HG03097 (cell line): ENCODE measurements around the gene FBN2.
"Not testable (repeated sequence)": the region's sequence is repeated elsewhere in the genome, so short reads cannot be mapped to it uniquely, and the experiment has no call there.

Experiments
- ATAC-seq: cut with Tn5 transposase; IDR thresholded peaks from one replicate; pipeline ENCODE4 v1.9.1; 2021; ENCODE audit not compliant: unreplicated experiment, low FRiP score

The FBN2 gene

GRCh38 chr5:128483738-128484137 is 54.3 kb downstream of the FBN2 start:
- ATAC-seq, result no peak

- no peak for ATAC-seq
These were observed 57.0 kb downstream of the FBN2 start for GRCh38 chr5:128480906-128481633.

GRCh38 chr5:128480158-128480557 is 57.9 kb downstream of the FBN2 start:
- ATAC-seq, result no peak

GRCh38 chr5:128478386-128479368 is 59.4 kb downstream of the FBN2 start:
- no peak for ATAC-seq

- ATAC-seq, result no peak
These were observed 60.1 kb downstream of the FBN2 start for GRCh38 chr5:128477944-128478343.

GRCh38 chr5:128475693-128476092 is 62.4 kb downstream of the FBN2 start:
- no peak for ATAC-seq

GRCh38 chr5:128472919-128473318 is 65.1 kb downstream of the FBN2 start:
- ATAC-seq, result no peak

- no peak for ATAC-seq
These were observed 66.0 kb downstream of the FBN2 start for GRCh38 chr5:128472036-128472435.

GRCh38 chr5:128470663-128471062 is 67.4 kb downstream of the FBN2 start:
- ATAC-seq, result no peak

GRCh38 chr5:128469912-128470311 is 68.1 kb downstream of the FBN2 start:
- ATAC-seq, result no peak

GRCh38 chr5:128466980-128467379 is 71.1 kb downstream of the FBN2 start:
- no peak for ATAC-seq

- ATAC-seq, result no peak
These were observed 71.5 kb downstream of the FBN2 start for GRCh38 chr5:128466554-128466953.

GRCh38 chr5:128464596-128464995 is 73.4 kb downstream of the FBN2 start:
- no peak for ATAC-seq

GRCh38 chr5:128462330-128462729 is 75.7 kb downstream of the FBN2 start:
- ATAC-seq, result no peak

GRCh38 chr5:128457147-128457915 is 80.7 kb downstream of the FBN2 start:
- not testable (repeated sequence) for ATAC-seq

GRCh38 chr5:128455841-128456361 is 82.1 kb downstream of the FBN2 start:
- ATAC-seq, result no peak

GRCh38 chr5:128453121-128453520 is 84.9 kb downstream of the FBN2 start:
- ATAC-seq, result no peak

- ATAC-seq, result not testable (repeated sequence)
These were observed 90.8 kb downstream of the FBN2 start for GRCh38 chr5:128447224-128447623.

GRCh38 chr5:128441941-128442350 is 96.1 kb downstream of the FBN2 start:
- ATAC-seq, result no peak

GRCh38 chr5:128441165-128441564 is 96.9 kb downstream of the FBN2 start:
- ATAC-seq, result no peak
